ENCODE results near the gene ANKLE2.
"Not testable (repeated sequence)": the region's sequence is repeated elsewhere in the genome, so short reads cannot be mapped to it uniquely, and the experiment has no call there.

The ANKLE2 gene

GRCh38 chr12:132788375-132789098, 26.9 kb upstream of the ANKLE2 start:
- peak overlapping the region; percentile 28 for H3K27ac Mint-ChIP-seq
- H3K9me3 Mint-ChIP-seq: no peaks in the 10 kb centered on the region
- H3K4me1 Mint-ChIP-seq: peaks cover 5% of the 10 kb centered on the region

GRCh38 chr12:132787877-132788276, 26.2 kb upstream of the ANKLE2 start:
- Mint-ChIP-seq H3K4me1 (peaks cover 5% of the 10 kb centered on the region), H3K36me3 (peaks cover 31% of the 10 kb centered on the region), H3K4me3 (no peak overlapping the region), H3K27me3 (no peaks in the 10 kb centered on the region), H3K27ac (no peak overlapping the region), H3K9me3 (no peaks in the 10 kb centered on the region)
- DNase-seq (ENCODE audit: low spot score in 2 of 2) (no peak), ATAC-seq (ENCODE audit: low read depth) (no peak)

More at GRCh38 chr12:132788375-132789098, 26.9 kb upstream of the ANKLE2 start:
- ATAC-seq (ENCODE audit: low read depth): no peak
- Mint-ChIP-seq H3K27me3 (no peaks in the 10 kb centered on the region), H3K4me3 (no peak overlapping the region), H3K36me3 (peaks cover 29% of the 10 kb centered on the region)
- DNase-seq (ENCODE audit: low spot score in 2 of 2): no peak

GRCh38 chr12:132786192-132786591, 24.6 kb upstream of the ANKLE2 start:
- DNase-seq (ENCODE audit: low spot score in 2 of 2) (no peak), ATAC-seq (ENCODE audit: low read depth) (no peak)
- Mint-ChIP-seq H3K27me3 (no peaks in the 10 kb centered on the region), H3K36me3 (peaks cover 28% of the 10 kb centered on the region), H3K27ac (no peak overlapping the region), H3K9me3 (no peaks in the 10 kb centered on the region), H3K4me3 (no peak overlapping the region), H3K4me1 (peaks cover 5% of the 10 kb centered on the region)

- DNase-seq (ENCODE audit: low spot score in 2 of 2) (no peak), ATAC-seq (ENCODE audit: low read depth) (no peak)
- peaks cover 5% of the 10 kb centered on the region for H3K4me1 Mint-ChIP-seq
- peaks cover 40% of the 10 kb centered on the region for H3K36me3 Mint-ChIP-seq
- no peaks in the 10 kb centered on the region for H3K27me3 Mint-ChIP-seq
- no peak overlapping the region for H3K4me3 Mint-ChIP-seq
- H3K9me3 Mint-ChIP-seq: no peaks in the 10 kb centered on the region
- peak overlapping the region; percentile 68 for H3K27ac Mint-ChIP-seq
Observed at GRCh38 chr12:132784580-132784979, 22.9 kb upstream of the ANKLE2 start.

GRCh38 chr12:132783917-132784531, 22.4 kb upstream of the ANKLE2 start:
- no peak for DNase-seq (ENCODE audit: low spot score in 2 of 2)
- no peaks in the 10 kb centered on the region for H3K9me3 Mint-ChIP-seq
- H3K27me3 Mint-ChIP-seq: no peaks in the 10 kb centered on the region
- peaks cover 41% of the 10 kb centered on the region for H3K36me3 Mint-ChIP-seq
- peaks cover 4% of the 10 kb centered on the region for H3K4me1 Mint-ChIP-seq
- no peak overlapping the region for H3K4me3 Mint-ChIP-seq
- no peak for ATAC-seq (ENCODE audit: low read depth)
- H3K27ac Mint-ChIP-seq: no peak overlapping the region

- DNase-seq (ENCODE audit: low spot score in 2 of 2): no peak
- H3K27me3 Mint-ChIP-seq: no peaks in the 10 kb centered on the region
- H3K9me3 Mint-ChIP-seq: no peaks in the 10 kb centered on the region
- ATAC-seq (ENCODE audit: low read depth): no peak
- peaks cover 31% of the 10 kb centered on the region for H3K36me3 Mint-ChIP-seq
- no peak overlapping the region for H3K4me3 Mint-ChIP-seq
- H3K27ac Mint-ChIP-seq: no peak overlapping the region
- H3K4me1 Mint-ChIP-seq: no peaks in the 10 kb centered on the region
Observed at GRCh38 chr12:132781938-132782337, 20.3 kb upstream of the ANKLE2 start.

- ATAC-seq (ENCODE audit: low read depth) (no peak), DNase-seq (ENCODE audit: low spot score in 2 of 2) (no peak)
- H3K4me3 Mint-ChIP-seq: no peak overlapping the region
- no peaks in the 10 kb centered on the region for H3K27me3 Mint-ChIP-seq
- peaks cover 30% of the 10 kb centered on the region for H3K36me3 Mint-ChIP-seq
- no peak overlapping the region for H3K27ac Mint-ChIP-seq
- no peaks in the 10 kb centered on the region for H3K4me1 Mint-ChIP-seq
- no peaks in the 10 kb centered on the region for H3K9me3 Mint-ChIP-seq
Observed at GRCh38 chr12:132779781-132780353, 18.2 kb upstream of the ANKLE2 start.

- peaks cover 28% of the 10 kb centered on the region for H3K36me3 Mint-ChIP-seq
- H3K27me3 Mint-ChIP-seq: no peaks in the 10 kb centered on the region
- no peak overlapping the region for H3K4me3 Mint-ChIP-seq
- ATAC-seq (ENCODE audit: low read depth): no peak
- no peaks in the 10 kb centered on the region for H3K9me3 Mint-ChIP-seq
- H3K4me1 Mint-ChIP-seq: peaks cover 4% of the 10 kb centered on the region
- no peak for DNase-seq (ENCODE audit: low spot score in 2 of 2)
- no peak overlapping the region for H3K27ac Mint-ChIP-seq
Observed at GRCh38 chr12:132777614-132778013, 16.0 kb upstream of the ANKLE2 start.

- peaks cover 28% of the 10 kb centered on the region for H3K36me3 Mint-ChIP-seq
- DNase-seq (ENCODE audit: low spot score in 2 of 2) (no peak), ATAC-seq (ENCODE audit: low read depth) (no peak)
- no peaks in the 10 kb centered on the region for H3K27me3 Mint-ChIP-seq
- H3K27ac Mint-ChIP-seq: no peak overlapping the region
- H3K9me3 Mint-ChIP-seq: no peaks in the 10 kb centered on the region
- no peak overlapping the region for H3K4me3 Mint-ChIP-seq
- peaks cover 7% of the 10 kb centered on the region for H3K4me1 Mint-ChIP-seq
Observed at GRCh38 chr12:132776816-132777568, 15.4 kb upstream of the ANKLE2 start.

GRCh38 chr12:132776230-132776625, 14.6 kb upstream of the ANKLE2 start:
- peaks cover 13% of the 10 kb centered on the region for H3K4me1 Mint-ChIP-seq
- H3K9me3 Mint-ChIP-seq; H3K27me3 Mint-ChIP-seq; H3K4me3 Mint-ChIP-seq; DNase-seq (ENCODE audit: low spot score in 2 of 2); ATAC-seq (ENCODE audit: low read depth): not testable (repeated sequence)
- H3K27ac Mint-ChIP-seq: peak overlapping the region; percentile 45
- H3K36me3 Mint-ChIP-seq: peaks cover 25% of the 10 kb centered on the region

GRCh38 chr12:132775502-132776229, 14.0 kb upstream of the ANKLE2 start:
- H3K4me1 Mint-ChIP-seq: peaks cover 16% of the 10 kb centered on the region
- no peak overlapping the region for H3K4me3 Mint-ChIP-seq
- DNase-seq (ENCODE audit: low spot score in 2 of 2): no peak
- H3K36me3 Mint-ChIP-seq: peaks cover 22% of the 10 kb centered on the region
- H3K27ac Mint-ChIP-seq: peak overlapping the region; percentile 45
- no peaks in the 10 kb centered on the region for H3K27me3 Mint-ChIP-seq
- no peak for ATAC-seq (ENCODE audit: low read depth)
- H3K9me3 Mint-ChIP-seq: no peaks in the 10 kb centered on the region

- no peaks in the 10 kb centered on the region for H3K9me3 Mint-ChIP-seq
- peaks cover 18% of the 10 kb centered on the region for H3K4me1 Mint-ChIP-seq
- peaks cover 13% of the 10 kb centered on the region for H3K36me3 Mint-ChIP-seq
- H3K27ac Mint-ChIP-seq: no peak overlapping the region
- ATAC-seq (ENCODE audit: low read depth) (no peak), DNase-seq (ENCODE audit: low spot score in 2 of 2) (no peak)
- no peaks in the 10 kb centered on the region for H3K27me3 Mint-ChIP-seq
- H3K4me3 Mint-ChIP-seq: no peak overlapping the region
Observed at GRCh38 chr12:132774646-132775275, 13.1 kb upstream of the ANKLE2 start.

- DNase-seq (ENCODE audit: low spot score in 2 of 2) (no peak), ATAC-seq (ENCODE audit: low read depth) (no peak)
- Mint-ChIP-seq H3K27ac (peak overlapping the region; percentile 77), H3K4me1 (peaks cover 23% of the 10 kb centered on the region), H3K36me3 (peaks cover 10% of the 10 kb centered on the region), H3K27me3 (no peaks in the 10 kb centered on the region), H3K4me3 (no peak overlapping the region), H3K9me3 (no peaks in the 10 kb centered on the region)
Observed at GRCh38 chr12:132774159-132774558, 12.5 kb upstream of the ANKLE2 start.

Measured in memory B cell (primary cell).